GM21576 (cell line): ENCODE measurements around the gene GLRX5.

Experiments
- ATAC-seq: cut with Tn5 transposase; IDR thresholded peaks from one replicate; pipeline ENCODE4 v1.9.1; 2021; ENCODE audit warnings: mild to moderate bottlenecking, moderate library complexity; ENCODE audit not compliant: unreplicated experiment

Gene GLRX5

DNA sequence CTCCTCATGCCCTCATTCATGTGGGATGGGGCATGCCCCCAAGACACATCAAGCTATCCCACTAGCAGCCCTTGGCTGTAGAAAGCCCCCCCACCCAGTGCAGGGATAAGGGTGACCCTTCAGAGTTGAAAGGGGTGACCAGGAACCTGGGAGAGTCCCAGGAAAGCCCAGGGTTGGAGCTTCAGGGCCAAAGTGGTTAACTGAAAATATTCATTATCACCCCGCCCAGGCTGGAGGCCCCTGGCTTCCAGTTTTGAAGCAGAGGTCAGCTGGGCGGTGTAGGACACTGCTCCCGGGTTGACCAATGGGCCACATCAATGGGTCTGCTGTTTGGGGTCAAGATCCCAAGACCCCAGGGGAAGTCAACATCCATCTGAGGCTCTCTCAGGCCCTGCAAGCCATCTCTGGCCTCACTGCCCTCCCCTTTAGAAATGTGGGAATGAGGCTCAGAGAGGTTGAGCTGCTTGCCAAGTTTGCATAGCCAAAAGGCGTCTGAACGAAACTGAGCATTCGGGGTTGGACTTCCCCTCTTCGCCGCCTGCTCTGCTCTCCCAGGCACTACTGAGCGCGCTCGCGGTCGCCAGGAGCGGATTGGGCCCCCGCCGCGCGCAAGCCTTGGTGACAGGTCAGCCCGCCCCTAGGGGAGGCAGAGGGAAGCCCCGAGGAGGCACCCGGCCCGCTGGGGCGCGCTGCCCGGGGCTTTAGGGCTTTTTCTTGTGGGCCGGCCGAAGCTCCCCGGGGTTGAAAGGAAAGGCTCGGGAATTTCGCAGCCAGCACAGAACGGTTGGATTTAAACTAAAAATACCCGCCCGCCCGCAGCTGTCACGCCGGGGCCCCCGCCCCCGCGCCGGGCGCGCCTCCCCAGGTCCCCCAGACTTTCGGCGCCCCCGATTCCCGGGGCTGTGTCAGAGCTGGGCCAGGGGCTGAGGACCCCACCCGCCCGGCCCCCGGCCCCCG, 19.0 kb upstream of the GLRX5 start:
- ATAC-seq, result peak; percentile 76

DNA sequence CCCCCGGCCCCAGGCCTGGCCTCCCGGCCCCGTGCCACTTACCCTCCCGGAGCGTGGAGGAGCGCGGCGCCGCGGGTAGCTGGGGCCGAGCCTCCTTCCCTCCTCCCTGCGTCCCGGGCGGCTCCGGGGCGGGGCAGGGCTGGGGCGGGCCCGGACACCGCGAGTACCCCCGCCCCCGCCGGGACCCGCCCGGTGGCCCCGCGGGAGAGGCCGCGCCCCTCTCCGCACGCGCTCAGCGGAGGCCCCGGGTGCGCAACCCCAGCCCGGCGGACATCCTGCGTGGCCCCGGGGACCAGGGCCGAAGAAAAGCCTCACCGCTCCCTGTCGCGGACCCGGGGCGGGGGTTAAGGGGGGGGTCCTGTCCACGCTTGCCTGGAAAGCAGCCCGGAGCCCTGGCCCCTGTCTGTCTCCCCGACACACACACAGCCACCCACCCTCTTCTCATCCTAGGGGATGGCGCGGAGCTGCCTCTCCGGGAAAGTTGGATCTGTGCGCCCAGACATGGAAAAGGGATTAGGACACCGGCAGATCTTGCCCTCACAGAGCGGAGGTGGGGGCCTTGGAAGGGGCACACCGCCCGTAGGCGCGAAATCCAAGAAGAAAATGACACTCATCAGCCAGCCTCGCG, 18.2 kb upstream of the GLRX5 start, which contains the start of gene SYNE3:
SYNE3 (minus strand) TSS at position 97 of the 628 bp plus-strand sequence. CDS start 40,829 bp downstream, outside the sequence.
- ATAC-seq, result peak; percentile 34

GRCh38 chr14:95518045-95518751, 16.7 kb upstream of the GLRX5 start:
- ATAC-seq, result peak; percentile 26

DNA sequence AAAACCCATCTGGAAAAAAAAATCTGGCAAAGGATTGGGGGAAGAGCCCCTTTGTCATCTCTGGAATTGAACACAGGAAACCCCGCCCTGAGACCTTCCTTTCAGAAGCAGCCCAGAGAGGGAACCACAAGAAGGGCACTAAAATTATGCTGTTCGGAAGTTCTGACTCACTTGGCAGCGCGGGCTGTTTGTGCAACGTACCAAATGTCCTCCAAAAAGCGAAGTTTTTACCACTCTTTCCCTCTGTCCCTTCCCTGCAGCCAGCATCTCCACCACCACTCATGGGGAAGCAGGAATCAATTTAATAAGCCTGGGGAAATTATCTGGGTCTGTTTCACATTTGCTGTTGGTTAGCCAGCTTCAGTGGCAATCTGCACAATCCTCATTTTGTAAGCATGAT, 15.2 kb upstream of the GLRX5 start:
- ATAC-seq, result no peak

- ATAC-seq, result no peak
These were observed 14.5 kb upstream of the GLRX5 start for GRCh38 chr14:95520346-95520745.

DNA sequence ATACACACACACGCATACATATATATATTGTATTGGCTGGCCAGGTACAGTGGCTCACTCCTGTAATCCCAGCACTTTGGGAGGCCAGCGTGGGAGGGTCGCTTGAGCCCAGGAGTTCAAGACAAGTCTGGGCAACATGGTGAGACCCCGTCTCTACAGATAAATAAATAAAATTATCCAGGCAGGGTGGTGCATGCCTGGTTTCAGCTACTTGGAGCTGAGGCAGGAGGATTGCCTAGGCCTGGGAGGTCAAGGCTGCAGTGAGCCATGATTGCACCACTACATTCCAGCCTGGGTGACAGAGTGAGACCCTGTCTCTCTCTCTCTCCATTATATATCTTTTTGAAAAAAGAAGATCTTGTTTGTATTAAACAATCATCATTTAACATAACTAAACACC, 13.8 kb upstream of the GLRX5 start:
- ATAC-seq, result no peak

DNA sequence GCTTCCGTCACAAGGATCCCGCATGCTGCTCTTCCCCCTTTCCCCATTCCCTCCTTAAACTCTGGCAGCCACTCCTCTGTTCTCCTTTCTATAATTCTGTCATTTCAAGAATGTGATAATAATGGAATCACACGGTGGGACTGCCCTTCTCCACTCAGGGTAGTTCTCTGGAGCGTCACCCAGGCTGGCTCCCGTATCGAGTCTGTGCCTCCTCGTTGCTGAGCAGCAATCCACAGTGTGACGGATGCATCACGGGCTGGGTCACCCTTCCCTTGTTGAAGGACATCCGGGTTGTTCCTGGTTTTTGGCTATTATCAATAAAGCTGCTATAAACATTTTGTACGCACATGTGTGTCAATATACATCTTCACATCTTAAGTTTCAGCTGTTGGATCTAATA, 12.7 kb upstream of the GLRX5 start:
- ATAC-seq, result no peak

- no peak for ATAC-seq
These were observed 12.3 kb upstream of the GLRX5 start for GRCh38 chr14:95522556-95522955.

- ATAC-seq, result no peak
These were observed 11.6 kb upstream of the GLRX5 start for GRCh38 chr14:95523051-95523814.

DNA sequence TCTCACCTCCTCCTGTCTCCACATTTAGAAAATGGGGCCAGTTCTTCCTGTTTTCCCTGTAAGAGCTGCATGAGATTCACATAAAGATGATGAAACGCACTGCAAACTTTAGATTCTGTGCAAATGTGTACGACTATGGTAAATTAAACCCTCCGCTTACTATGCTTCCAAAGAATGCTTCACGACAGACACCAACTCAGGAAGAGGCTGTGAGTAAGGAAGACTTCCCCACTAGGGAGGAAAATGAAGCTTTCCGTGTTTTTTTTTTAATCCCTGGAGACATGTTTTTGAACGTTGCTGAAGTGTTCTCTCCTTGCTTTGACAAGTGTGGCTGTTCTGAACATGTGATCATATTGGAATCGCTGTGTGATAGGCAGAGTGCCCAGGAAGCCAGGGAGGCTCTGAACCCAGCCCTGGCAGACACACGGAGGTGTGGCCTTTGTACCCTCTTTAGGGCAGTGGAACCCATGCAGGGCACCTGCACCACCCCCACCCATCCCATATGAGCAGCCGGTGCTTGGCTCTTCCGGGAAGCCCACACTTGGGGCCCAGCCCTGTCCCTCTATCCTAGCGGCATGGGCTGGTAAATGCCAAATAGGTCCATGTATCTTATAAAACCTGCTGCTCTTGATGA, 10.9 kb upstream of the GLRX5 start:
- ATAC-seq, result no peak

GRCh38 chr14:95524706-95525512, 9.9 kb upstream of the GLRX5 start:
- ATAC-seq, result no peak

DNA sequence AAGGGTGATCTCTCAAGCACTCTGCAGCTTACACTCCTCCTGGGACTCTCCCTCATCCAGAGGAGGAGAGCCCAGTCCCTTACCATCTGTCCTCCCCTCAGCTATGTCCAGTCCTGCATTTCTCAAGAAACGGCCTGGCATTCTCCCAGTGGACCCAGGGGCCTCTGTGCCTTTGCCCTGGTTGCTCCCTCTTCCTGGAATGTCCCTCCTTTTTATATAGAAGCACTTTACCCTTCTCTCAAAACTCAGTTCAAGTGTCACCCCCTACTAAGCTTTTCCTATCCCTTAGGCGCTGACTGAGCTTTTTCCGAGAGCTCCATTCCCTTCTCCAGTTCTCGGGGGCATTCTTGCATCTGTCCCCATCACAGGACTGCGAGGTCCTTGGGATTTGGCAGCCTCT, 8.9 kb upstream of the GLRX5 start:
- no peak for ATAC-seq

- ATAC-seq, result no peak
These were observed 8.1 kb upstream of the GLRX5 start for GRCh38 chr14:95526483-95527386.

- no peak for ATAC-seq
These were observed 7.4 kb upstream of the GLRX5 start for GRCh38 chr14:95527387-95528002.

- ATAC-seq, result no peak
These were observed 5.6 kb upstream of the GLRX5 start for GRCh38 chr14:95529216-95529615.

- ATAC-seq, result no peak
These were observed 4.2 kb upstream of the GLRX5 start for GRCh38 chr14:95530473-95531276.

DNA sequence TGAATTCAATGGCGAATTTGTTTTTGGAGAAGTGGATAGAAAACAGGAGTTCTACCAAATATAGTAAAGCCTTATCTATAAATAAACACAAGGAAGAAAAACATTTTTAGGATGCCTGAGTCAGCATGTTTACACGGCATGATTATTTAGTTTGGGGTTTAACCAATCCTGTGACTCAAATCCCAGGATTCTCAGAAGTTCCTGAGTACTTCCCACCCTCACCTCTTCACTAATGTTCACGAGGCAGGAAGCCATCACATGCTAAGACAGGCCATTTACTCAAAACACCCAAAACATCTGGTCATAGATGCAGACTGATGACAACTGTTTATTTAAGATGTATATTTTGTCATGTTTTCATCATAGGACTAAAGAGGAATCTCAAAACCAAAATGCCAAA, 3.4 kb upstream of the GLRX5 start:
- ATAC-seq, result no peak
